ENCODE measurements around the gene USP47. TPM values are rescaled to one million over a fixed set of nuclear protein-coding genes. Genes with fewer than 3 reads are reported as not detected.

Gene USP47, protein sequence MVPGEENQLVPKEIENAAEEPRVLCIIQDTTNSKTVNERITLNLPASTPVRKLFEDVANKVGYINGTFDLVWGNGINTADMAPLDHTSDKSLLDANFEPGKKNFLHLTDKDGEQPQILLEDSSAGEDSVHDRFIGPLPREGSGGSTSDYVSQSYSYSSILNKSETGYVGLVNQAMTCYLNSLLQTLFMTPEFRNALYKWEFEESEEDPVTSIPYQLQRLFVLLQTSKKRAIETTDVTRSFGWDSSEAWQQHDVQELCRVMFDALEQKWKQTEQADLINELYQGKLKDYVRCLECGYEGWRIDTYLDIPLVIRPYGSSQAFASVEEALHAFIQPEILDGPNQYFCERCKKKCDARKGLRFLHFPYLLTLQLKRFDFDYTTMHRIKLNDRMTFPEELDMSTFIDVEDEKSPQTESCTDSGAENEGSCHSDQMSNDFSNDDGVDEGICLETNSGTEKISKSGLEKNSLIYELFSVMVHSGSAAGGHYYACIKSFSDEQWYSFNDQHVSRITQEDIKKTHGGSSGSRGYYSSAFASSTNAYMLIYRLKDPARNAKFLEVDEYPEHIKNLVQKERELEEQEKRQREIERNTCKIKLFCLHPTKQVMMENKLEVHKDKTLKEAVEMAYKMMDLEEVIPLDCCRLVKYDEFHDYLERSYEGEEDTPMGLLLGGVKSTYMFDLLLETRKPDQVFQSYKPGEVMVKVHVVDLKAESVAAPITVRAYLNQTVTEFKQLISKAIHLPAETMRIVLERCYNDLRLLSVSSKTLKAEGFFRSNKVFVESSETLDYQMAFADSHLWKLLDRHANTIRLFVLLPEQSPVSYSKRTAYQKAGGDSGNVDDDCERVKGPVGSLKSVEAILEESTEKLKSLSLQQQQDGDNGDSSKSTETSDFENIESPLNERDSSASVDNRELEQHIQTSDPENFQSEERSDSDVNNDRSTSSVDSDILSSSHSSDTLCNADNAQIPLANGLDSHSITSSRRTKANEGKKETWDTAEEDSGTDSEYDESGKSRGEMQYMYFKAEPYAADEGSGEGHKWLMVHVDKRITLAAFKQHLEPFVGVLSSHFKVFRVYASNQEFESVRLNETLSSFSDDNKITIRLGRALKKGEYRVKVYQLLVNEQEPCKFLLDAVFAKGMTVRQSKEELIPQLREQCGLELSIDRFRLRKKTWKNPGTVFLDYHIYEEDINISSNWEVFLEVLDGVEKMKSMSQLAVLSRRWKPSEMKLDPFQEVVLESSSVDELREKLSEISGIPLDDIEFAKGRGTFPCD (N-terminal part only)
- 54.9 and 78.3 TPM in 2 replicates for total RNA-seq

DNA sequence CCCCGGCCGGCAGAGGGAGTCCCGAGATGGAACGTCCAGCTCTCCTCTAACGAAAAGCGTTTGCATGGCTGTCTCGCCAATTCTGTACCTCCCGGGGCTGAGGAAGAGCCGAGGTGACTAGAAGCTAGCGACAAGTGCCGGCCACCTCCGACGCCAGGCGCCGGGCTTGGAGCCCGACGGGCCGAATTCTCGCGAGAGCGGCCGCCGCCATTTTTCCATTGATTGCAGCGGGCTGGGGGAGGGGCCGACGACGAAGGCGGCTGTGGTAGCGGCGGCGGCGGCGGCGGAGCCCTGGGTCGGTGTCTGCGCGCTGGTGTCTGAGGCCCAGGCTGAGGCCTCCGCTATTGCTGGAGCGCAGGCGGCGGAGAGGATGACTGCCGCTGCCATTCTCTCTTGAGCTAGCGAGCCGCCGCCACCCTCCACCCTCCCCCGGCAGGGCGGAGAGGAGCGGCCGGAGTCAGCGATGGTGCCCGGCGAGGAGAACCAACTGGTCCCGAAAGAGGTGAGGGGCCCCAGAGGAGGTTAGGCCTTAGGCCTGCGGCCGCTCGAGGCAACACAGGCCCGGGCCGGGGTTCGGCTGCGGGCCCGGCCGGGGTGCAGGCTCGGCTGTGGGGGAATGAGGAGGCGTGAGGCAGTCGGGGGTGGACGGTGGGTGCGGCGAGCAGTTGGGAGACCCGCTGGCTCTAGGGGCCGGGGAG lies at the start of gene USP47:
Gene USP47 (plus strand): TSS at position 250 of the 698 bp plus-strand sequence. CDS start 214 bp downstream, at position 464.

DNA sequence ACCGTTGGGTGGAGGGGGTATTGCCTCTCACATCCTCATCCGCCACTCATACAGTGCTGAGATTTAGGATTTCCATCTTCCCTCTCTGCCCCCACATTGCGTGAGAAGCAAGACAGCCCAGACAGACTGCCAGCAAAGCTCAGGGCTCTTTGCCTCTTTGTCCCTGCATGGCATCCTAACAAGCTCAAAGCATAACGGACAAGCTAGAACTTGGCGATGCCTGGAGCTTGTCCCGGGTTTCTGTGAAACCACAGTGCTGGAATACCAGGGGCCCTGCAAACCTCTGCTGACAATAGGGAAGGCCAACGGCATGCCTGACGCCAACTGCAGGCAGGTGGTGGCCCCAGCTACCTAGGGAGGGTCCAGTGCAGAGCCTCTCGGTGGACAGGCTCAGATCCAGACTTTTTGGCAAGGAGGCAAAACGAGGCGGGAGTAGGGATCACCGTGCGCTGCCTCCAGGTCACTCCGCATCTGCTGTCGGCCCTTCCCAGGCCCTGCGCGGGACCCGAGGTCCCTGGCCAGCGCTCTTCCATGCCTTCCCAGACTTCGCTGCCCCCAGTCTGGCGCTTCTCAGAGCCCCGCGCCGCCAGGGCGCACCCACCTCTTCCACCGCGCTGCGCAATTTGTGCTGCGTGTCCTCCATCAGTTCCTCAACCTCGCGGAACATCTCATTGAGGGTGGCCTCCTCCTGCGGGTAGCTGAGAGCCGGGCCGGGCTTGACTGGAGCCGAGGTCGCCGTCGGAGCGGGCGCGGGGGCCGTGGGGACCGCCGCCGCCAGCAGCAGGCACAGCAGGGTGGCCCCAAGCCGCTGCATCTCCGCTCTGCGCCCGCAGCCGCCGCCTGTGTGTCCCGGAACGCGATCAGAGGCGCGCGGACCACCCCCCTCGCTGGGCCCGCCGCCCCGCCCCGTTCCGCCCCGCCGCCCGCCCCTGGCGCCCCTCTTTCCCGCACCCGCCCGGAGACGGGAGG lies 166.3 kb downstream of the USP47 start, which contains the start of gene DKK3:
Gene DKK3 (minus strand): TSS at position 858 of the 969 bp plus-strand sequence. CDS start 44 bp downstream, at position 814.

Other genes starting within 250 kb of the USP47 start
- gene GALNT18, start 220.0 kb upstream of the USP47 start, total RNA-seq: 12.0 and 14.0 TPM in 2 replicates
- 223 and 521 TPM in 2 replicates for gene DKK3, start 166.7 kb downstream of the USP47 start, total RNA-seq

Measured in epithelial cell of umbilical artery (primary cell).